GM21723 (cell line): ENCODE data around the gene AP1B1.

Experiments used
- ATAC-seq: cut with Tn5 transposase; IDR thresholded peaks from one replicate; pipeline ENCODE4 v1.9.1; 2021; ENCODE audit warnings: mild to moderate bottlenecking, moderate library complexity; ENCODE audit not compliant: unreplicated experiment

The AP1B1 gene

GRCh38 chr22:29314537-29315285 lies 73.7 kb downstream of the AP1B1 start:
- no peak for ATAC-seq

GRCh38 chr22:29313576-29314466 lies 74.5 kb downstream of the AP1B1 start:
- no peak for ATAC-seq

- ATAC-seq = no peak
These were observed 75.2 kb downstream of the AP1B1 start for GRCh38 chr22:29313126-29313575.

GRCh38 chr22:29312218-29313125 lies 75.9 kb downstream of the AP1B1 start:
- no peak for ATAC-seq

GRCh38 chr22:29311464-29312217 lies 76.7 kb downstream of the AP1B1 start:
- ATAC-seq = no peak

- ATAC-seq = no peak
These were observed 77.5 kb downstream of the AP1B1 start for GRCh38 chr22:29310863-29311339.

GRCh38 chr22:29310065-29310862 lies 78.1 kb downstream of the AP1B1 start:
- no peak for ATAC-seq

GRCh38 chr22:29309332-29310064 lies 78.9 kb downstream of the AP1B1 start:
- ATAC-seq = no peak

GRCh38 chr22:29308791-29309262 lies 79.5 kb downstream of the AP1B1 start:
- no peak for ATAC-seq

- no peak for ATAC-seq
These were observed 80.1 kb downstream of the AP1B1 start for GRCh38 chr22:29308148-29308790.

GRCh38 chr22:29307596-29308147 lies 80.7 kb downstream of the AP1B1 start:
- ATAC-seq = no peak

GRCh38 chr22:29306835-29307595 lies 81.4 kb downstream of the AP1B1 start:
- no peak for ATAC-seq

- no peak for ATAC-seq
These were observed 82.1 kb downstream of the AP1B1 start, which contains the start of gene GAS2L1 for GRCh38 chr22:29306175-29306834. Gene GAS2L1, plus strand, starts transcription at chr22:29306650. Its CDS starts 1,456 bp downstream, at chr22:29308106.

- ATAC-seq = no peak
These were observed 82.6 kb downstream of the AP1B1 start for GRCh38 chr22:29305836-29306174.

- no peak for ATAC-seq
These were observed 85.5 kb downstream of the AP1B1 start for GRCh38 chr22:29302681-29303465.

- no peak for ATAC-seq
These were observed 86.0 kb downstream of the AP1B1 start for GRCh38 chr22:29302402-29302680.
